HG03558 (cell line): ENCODE results near the gene TRABD2B.

ENCODE experiments used
- ATAC-seq: cut with Tn5 transposase; IDR thresholded peaks from one replicate; pipeline ENCODE4 v1.9.1; 2021; ENCODE audit warnings: moderate number of reproducible peaks; ENCODE audit not compliant: unreplicated experiment; ENCODE audit errors: extremely low read depth

TRABD2B gene

GRCh38 chr1:47917687-47918086 lies 79.5 kb downstream of the TRABD2B start:
- ATAC-seq: no peak

DNA sequence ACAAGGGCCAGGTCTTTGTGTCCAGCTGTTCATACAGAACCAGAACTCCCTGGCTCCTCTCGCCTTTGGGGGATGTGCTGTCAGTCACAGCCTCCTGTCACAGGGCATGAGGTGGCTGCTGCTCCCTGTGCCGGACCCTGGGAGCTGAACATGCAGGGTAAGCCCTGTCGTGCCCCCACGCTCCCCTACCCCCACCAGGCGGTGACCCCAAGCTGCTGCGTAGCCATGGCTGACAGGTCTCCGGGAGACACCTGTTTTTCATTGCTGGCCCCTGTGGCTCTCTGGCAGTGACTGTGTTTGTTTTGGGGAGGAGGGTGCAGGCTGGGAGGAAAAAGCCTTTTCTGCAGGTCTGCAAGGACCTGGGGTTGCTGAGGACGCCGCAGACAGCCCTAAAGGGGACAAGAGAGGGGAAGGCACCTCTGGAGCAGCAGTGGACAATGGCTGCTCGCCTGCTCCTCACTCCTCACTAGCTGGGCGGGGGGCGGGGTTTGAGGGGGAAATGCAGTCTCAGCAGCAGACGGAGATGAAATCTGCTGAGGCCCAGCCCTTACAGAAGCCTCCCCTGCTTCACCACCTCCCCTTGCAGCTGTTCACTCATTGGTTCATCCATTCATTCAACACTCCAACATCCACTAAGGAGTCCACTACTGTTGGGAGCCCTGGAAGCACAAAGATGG lies 81.4 kb downstream of the TRABD2B start:
- no peak for ATAC-seq

- ATAC-seq: no peak
Measured at GRCh38 chr1:47914952-47915676, 82.1 kb downstream of the TRABD2B start.

DNA sequence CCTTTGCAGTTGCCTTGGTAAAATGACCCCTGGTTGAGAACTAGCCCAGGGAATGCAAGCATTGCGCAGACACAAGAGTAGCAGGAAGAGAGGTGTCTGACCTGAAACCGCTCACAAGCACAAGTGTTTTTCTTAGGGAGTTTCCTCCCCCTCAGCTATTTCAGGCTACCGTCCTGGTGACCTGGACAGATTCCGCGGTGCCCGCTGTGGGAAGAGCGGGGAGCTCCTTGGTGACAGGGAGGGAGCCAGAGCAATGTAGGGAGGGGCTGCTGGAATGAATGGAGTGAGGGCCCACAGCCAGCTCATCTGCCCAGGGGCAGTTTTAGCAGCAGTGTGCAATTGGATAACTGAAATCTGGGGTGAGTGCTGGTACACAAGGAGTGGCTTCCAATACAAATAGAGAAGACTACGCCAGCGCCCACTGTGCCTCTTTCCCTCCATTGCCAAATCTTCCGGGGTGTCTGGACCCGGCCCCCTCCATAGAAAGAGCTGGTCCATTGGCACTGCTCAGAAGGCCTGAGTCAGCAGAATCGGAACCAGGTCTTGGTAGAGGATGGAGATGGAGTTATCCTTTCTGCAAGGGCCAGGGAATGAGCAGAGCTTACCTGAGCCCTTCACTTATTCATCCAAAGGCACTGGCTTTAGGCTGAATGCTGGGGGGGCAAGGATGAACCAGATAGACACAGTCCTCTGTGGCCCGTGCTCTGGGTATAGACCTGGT lies 82.8 kb downstream of the TRABD2B start:
- ATAC-seq: no peak

- no peak for ATAC-seq
Measured at GRCh38 chr1:47913225-47913823, 83.9 kb downstream of the TRABD2B start.

DNA sequence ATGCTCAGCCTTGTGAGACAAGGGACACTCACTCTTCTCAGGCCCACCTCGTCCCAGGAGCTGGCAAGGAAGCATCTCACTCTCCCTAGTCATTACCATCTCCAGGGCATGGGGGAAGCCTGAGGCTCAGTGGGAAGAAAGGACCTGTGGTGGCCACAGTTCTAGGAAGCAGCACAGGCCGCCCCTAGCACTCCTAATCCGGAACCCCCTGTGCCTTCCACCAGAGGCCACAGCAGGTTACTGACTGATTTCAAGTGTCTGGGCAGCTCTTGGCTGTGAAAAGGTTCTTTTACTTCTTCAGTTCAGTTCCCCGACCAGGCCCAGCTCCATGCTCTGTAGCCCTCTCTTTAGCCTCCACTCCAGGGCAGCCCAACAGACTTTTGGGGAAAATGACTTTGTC lies 84.4 kb downstream of the TRABD2B start:
- no peak for ATAC-seq

GRCh38 chr1:47911892-47912291 lies 85.3 kb downstream of the TRABD2B start:
- no peak for ATAC-seq

- ATAC-seq: no peak
Measured at GRCh38 chr1:47911424-47911823, 85.8 kb downstream of the TRABD2B start.

DNA sequence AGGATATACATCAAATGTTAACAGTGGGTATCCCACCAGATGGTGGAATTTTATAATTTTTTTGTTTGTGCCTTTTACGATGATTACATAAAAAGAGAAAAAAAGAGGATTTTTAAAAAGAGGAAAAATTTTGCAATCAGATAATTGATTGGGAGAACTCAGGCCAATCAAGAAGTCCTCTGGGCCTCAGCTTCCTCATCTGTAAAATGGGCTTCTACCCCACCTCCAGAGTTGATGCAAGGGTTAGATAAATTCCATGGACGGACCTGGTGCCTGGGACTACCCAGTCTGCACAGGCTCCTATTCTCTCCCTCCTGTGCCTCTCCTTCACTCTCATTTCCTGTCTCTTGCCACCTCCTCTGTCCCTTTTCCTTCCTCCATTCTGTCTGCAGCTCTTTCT lies 88.9 kb downstream of the TRABD2B start:
- ATAC-seq: no peak

DNA sequence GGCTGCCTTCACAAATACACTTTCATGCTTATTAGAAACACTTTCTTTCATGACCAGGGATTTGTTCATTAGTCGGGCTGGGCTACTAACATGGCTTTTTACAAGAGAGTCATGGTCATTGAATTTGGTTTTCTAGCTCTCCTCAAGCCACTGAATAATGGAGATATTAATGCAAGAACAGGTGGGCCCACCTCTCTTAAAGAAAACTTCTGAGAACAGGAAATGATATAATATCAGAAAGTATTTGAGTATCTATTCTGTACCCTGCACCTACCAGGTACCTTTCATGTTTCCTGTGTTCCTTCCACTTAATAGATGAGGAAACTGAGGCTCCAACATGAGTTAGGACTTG lies 90.0 kb downstream of the TRABD2B start:
- no peak for ATAC-seq

- no peak for ATAC-seq
Measured at GRCh38 chr1:47906527-47907176, 90.5 kb downstream of the TRABD2B start.

DNA sequence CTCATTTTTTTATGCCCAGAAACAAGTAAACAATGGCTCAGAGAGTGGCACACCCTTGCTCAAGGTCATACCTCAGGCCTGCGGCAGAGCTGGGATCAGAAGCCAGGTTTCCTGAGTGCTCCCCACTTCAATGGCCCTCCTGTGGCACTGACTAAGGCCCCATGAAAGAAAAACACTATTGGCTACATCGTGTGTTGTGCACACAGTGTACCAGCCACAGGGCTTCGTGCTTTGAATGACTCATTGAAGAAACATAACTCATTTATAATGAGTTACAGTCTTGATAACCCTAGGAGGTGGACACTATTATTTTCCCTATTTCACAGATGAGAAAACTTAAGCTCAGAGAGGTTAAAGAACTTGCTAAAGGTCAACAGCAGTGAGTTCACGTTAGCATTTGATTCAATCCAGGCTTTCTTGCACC lies 91.2 kb downstream of the TRABD2B start:
- no peak for ATAC-seq

GRCh38 chr1:47903723-47904122 lies 93.5 kb downstream of the TRABD2B start:
- ATAC-seq: no peak

DNA sequence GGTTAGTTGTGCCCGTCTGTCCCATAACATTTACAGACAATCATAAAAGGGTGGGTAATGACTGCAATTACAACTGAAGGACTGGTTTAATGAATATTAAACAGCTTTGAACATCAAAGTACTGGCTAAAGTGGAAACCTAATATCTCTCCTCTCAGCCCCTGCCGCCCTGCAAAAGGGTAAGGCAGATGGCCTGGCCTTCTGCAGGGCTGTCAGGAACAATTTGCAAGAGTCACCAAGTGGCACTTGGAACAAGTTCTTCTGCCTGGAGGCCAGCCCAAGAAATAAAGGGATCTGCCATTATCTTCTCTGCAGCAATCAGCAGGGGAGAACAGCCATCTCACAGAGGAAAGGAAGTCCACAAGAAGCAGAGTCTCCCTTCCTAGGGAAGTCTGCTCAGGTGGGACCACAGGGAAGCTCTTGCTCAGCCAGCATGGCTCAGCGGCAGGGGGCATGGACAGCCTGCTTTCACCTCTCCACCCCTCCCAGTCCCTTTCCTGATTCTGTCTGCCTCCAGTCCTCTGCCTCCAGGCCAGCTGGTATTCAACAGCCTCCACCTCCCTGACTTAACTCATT lies 96.1 kb downstream of the TRABD2B start:
- ATAC-seq: no peak

DNA sequence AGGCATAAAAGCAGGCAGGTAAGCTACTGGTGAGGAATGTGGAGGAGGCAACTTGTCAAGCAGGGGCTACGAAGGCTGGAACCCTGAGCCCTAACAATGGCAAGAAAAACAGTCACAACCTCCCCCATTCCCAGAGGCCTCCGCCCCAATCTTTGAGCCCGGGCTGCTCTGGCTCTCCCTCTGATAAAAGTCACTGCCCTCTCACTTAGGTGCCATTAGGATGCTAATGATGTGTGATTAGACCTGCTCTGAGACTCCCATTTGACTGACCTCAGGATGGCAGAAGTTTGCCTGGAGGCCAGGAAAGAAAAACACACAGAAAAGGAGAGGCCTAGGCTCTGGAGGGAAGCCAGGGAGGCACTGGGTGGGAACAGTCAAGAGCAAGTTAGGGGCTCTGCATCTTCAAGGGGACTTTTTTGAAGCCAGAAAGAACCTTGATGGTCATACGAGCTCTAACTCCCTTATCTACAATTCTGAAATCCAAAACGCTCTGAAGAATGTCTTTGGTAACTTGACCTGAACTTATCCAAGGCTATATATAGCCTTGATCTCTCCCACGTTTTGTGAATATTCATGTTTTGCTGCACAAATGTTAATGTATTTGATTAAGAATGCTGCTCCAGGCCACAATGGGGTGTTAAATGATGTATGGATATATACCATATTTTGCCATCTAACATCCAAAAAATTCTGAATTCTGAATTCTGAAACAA lies 98.9 kb downstream of the TRABD2B start:
- no peak for ATAC-seq

GRCh38 chr1:47895279-47896125 lies 101.7 kb downstream of the TRABD2B start:
- no peak for ATAC-seq

DNA sequence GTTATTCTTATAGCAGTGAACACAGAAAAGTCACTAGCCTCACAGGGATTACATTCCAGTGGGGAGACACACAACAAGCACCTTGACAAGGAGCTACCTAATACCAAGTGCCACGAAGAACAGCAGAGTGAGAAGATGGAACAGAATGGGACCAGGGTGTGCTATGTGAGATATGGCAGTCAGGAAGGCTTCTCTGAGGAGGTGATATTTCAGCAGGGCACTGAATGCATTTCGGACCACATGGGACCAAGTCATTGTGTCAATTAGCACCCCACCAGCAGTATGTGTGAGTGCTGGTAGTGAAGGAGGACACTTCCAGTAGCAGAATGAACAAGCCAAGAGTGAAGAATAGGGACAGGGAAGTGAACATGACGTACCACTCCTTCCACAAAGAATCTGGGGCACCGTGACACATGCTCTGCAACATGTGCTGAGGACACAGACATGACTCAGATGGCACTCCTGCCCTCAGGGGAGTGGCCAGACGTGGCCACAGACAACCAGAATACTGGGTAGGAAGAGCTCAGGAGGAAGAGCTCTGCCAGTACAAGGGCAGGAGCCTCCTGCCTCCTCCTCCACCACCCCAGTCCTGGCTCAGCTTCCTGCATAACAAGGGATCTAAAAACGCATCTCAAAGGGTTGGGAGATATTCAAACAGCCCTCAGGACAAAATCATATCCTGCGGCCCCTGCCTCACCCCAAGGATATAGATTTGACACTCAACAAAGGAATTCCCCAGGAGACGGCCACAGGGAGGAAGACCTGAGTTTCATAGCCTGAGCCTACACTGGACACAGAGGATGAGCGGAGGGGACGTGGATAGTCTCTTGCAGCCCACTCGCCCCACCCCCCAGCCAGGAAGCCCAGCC lies 102.5 kb downstream of the TRABD2B start:
- no peak for ATAC-seq

GRCh38 chr1:47893412-47893811 lies 103.8 kb downstream of the TRABD2B start:
- no peak for ATAC-seq
